Endodermal cell (in vitro differentiated cells): ENCODE results near the gene SMDT1. TPM values are rescaled to one million over a fixed set of nuclear protein-coding genes. Genes with fewer than 3 reads are reported as not detected.
A peak's percentile ranks its signal among the peaks of the same experiment; 100 is the strongest.
"Not testable (repeated sequence)": the region's sequence is repeated elsewhere in the genome, so short reads cannot be mapped to it uniquely, and the experiment has no call there.

Source experiments
- DNase-seq: peaks from one replicate; pipeline ENCODE4 v3.0.0-alpha.2; 2017
- H3K27ac ChIP-seq: 2 replicates; pipeline ENCODE4 v1.5.1; 2013; ENCODE audit warnings: mild to moderate bottlenecking, low read depth, low read length, moderate library complexity
- H3K27me3 ChIP-seq: 2 replicates; pipeline ENCODE4 v1.6.1; 2013; ENCODE audit warnings: mild to moderate bottlenecking, low read length, moderate library complexity; ENCODE audit not compliant: insufficient read depth, control insufficient read depth, poor library complexity, severe bottlenecking
- H3K36me3 ChIP-seq: 2 replicates; pipeline ENCODE4 v1.7.0; 2013; ENCODE audit warnings: mild to moderate bottlenecking, low read length, moderate library complexity; ENCODE audit not compliant: control insufficient read depth, insufficient read depth
- H3K4me1 ChIP-seq: one replicate; pipeline ENCODE4 v1.7.0; 2013; ENCODE audit warnings: low read length; ENCODE audit not compliant: control insufficient read depth, insufficient read depth
- H3K4me3 ChIP-seq: 2 replicates; pipeline ENCODE4 v1.5.1; 2013; ENCODE audit warnings: mild to moderate bottlenecking, low read length, moderate library complexity
- H3K9ac ChIP-seq: 2 replicates; pipeline ENCODE4 v1.6.1; 2013; ENCODE audit warnings: mild to moderate bottlenecking, low read length, moderate library complexity; ENCODE audit not compliant: poor library complexity, severe bottlenecking; ENCODE audit errors: extremely low read depth
- H3K9me3 ChIP-seq: 2 replicates; pipeline ENCODE4 v1.6.1; 2013; ENCODE audit warnings: mild to moderate bottlenecking, low read length, moderate library complexity; ENCODE audit not compliant: control insufficient read depth
- H3K27ac Mint-ChIP-seq: 2 replicates; pipeline ENCODE4 v1.8.0; 2020; ENCODE audit warnings: mixed read lengths
- H3K27me3 Mint-ChIP-seq: 2 replicates; pipeline ENCODE4 v1.8.0; 2021; ENCODE audit warnings: mild to moderate bottlenecking, mixed read lengths; ENCODE audit not compliant: insufficient read depth
- H3K36me3 Mint-ChIP-seq: 2 replicates; pipeline ENCODE4 v1.8.0; 2020; ENCODE audit warnings: low read depth, mixed read lengths
- H3K4me1 Mint-ChIP-seq: 2 replicates; pipeline ENCODE4 v1.8.0; 2020; ENCODE audit warnings: mixed read lengths
- H3K4me3 Mint-ChIP-seq: 2 replicates; pipeline ENCODE4 v1.8.0; 2020; ENCODE audit warnings: mild to moderate bottlenecking, moderate library complexity, mixed read lengths
- H3K9me3 Mint-ChIP-seq: 2 replicates; pipeline ENCODE4 v1.8.0; 2020; ENCODE audit warnings: mild to moderate bottlenecking, mixed read lengths
- CTCF ChIP-seq: fragments of 200-600 bp; sonication (generic); conservative IDR thresholded peaks from 2 replicates; pipeline ENCODE4 v1.5.0; 2021; ENCODE audit warnings: antibody characterized with exemption, mild to moderate bottlenecking
- WGBS, 2 experiments: methylation state at CpG; one replicate each; pipeline versions ENCODE4 v1.1.5 to v1.1.7; 2013; ENCODE audit warnings: missing lambda C conversion rate in 2 of 2, mixed read lengths in 1 of 2; ENCODE audit not compliant: insufficient coverage in 1 of 2, insufficient read length in 1 of 2; 5-methylcytosine and 5-hydroxymethylcytosine counted together
- total RNA-seq, 2 donors: library from RNA; stranded (reverse); fragmentation: NEBNext Ultra II Directional in 1 of 2; extraction: Animal tissue kit (Norgen Biotek cat#: 25700) in 1 of 2; gene quantifications; 2 replicates in 1 of 2; 3 replicates in 1 of 2; pipeline ENCODE4 v1.2.1, GENCODE V29; 2021

Gene SMDT1
- total RNA-seq, 2 donors from 2014 or later, result 29.5 to 41.3 TPM

DNA sequence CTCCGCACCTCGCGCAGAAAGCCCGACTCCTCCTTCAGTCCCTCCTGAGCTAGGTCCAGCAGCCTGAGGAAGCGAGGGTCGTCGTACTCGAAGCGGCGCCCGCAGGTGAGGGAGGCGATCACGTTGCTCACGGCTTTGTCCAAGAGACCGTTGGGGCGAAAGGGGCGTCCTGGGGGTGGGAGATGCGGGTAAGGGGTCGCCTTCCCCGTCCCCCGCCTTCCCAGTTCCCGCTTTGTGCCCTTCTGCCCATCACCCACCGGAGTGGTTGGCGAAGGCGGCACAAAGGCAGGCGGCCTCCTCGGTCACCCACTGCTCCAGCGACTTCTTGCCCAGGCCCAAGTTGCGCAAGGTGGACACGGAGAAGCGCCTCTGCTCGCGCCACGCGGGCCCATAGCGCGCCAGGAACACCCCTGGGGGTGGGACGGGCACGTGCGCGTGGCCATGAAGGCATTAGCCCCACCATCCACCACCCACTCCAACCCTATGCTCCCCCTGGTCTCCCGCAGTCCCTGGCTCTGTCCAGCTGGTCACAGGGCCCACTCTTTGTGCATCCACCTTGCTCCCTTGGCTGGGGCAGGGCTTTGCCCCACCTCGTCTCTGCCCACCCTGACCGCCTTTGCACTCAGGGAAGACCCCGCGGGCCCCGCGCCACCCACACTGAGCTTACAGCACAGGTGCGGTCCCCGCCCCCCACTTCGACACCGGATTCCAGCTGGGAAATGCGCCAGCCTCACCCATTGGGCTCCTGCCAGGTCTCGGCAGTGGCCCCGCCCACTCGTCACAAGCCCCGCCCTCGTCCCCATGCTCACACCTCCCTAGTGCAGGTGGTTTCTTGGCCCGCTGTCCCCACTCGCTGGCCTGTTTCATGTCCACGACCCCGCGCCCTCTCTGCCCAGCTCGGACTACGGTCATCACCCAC lies 49.5 kb downstream of the SMDT1 start:
- not testable (repeated sequence) for H3K9me3 Mint-ChIP-seq, H3K4me1 ChIP-seq, H3K9me3 ChIP-seq, H3K4me3 ChIP-seq, H3K4me1 Mint-ChIP-seq, H3K36me3 Mint-ChIP-seq, H3K27me3 ChIP-seq, H3K36me3 ChIP-seq, H3K27ac ChIP-seq, H3K9ac ChIP-seq, H3K27ac Mint-ChIP-seq, H3K4me3 Mint-ChIP-seq
- WGBS, 2 experiments, result 94 to 96% methylated on average over 17 to 61 of the region's 65 CpGs
- DNase-seq, result peak; percentile 70
- peaks cover 10% of the 10 kb centered on the region for H3K27me3 Mint-ChIP-seq

DNA sequence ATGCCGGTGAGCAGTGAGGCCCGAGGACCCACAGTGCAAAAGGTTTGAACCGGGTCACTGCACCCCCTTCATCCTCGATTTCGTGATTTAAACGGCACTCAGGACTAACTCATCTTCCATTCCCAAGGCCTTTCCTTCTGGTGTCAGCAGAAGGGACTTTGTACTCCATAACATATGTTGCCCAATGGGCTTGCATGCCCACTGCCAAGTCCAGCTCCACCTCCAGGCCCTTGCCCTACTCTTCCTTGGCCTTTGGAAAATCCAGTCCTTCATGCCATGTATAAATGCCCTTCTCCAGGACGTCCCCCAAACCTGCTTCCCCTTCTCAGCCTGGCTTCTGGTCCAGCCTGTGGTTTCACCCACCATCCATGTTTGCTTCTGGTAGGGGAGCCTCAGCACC lies 50.7 kb downstream of the SMDT1 start:
- H3K27ac Mint-ChIP-seq, H3K27ac ChIP-seq, H3K9me3 Mint-ChIP-seq, H3K4me1 ChIP-seq, H3K9me3 ChIP-seq, DNase-seq, H3K9ac ChIP-seq, H3K4me1 Mint-ChIP-seq, H3K36me3 ChIP-seq, H3K4me3 Mint-ChIP-seq, H3K27me3 ChIP-seq, H3K4me3 ChIP-seq: not testable (repeated sequence)
- Mint-ChIP-seq H3K36me3 (peaks cover 17% of the 10 kb centered on the region), H3K27me3 (peaks cover 10% of the 10 kb centered on the region)
- WGBS, 2 experiments, result 0 to 39% methylated on average over 1 of the region's 7 CpGs

- H3K4me3 Mint-ChIP-seq, H3K4me1 Mint-ChIP-seq, H3K36me3 ChIP-seq, H3K4me1 ChIP-seq, H3K27ac Mint-ChIP-seq, H3K9me3 Mint-ChIP-seq, H3K27me3 ChIP-seq, H3K27ac ChIP-seq, H3K9ac ChIP-seq, H3K4me3 ChIP-seq, DNase-seq, H3K9me3 ChIP-seq: not testable (repeated sequence)
- Mint-ChIP-seq H3K36me3 (peaks cover 17% of the 10 kb centered on the region), H3K27me3 (peaks cover 10% of the 10 kb centered on the region)
- WGBS, 2 experiments, result 88 to 94% methylated on average over 6 to 12 of the region's 14 CpGs
Measured at GRCh38 chr22:42130639-42131431, 51.3 kb downstream of the SMDT1 start, which contains the start of gene CYP2D6. Gene CYP2D6, minus strand, starts transcription at chr22:42130810. Its CDS starts 19 bp downstream, at chr22:42130791.

DNA sequence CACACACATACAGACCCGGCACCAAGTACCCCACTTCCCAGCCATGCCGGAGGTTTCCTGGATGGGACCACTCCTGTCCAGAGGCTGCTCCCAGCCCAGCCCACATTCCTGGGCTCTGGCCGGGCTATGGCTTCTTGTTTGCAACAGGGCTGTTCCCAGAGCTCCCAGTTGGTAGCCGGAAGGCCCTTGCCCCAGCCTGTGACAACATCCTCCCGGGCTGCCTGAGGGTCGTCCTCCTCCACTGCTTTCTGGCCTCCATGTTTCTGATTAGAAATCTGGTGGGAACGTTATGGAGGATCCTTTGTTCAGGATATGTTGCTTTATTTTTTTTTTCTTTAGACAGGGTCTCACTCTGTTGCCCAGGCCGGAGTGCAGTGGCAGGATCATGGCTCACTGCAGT lies 52.1 kb downstream of the SMDT1 start:
- H3K9me3 Mint-ChIP-seq, result no peaks in the 10 kb centered on the region
- WGBS, 2 experiments, result 82 to 84% methylated on average over 8 of the region's 8 CpGs
- no peak overlapping the region for H3K4me3 Mint-ChIP-seq

More for the DNA sequence above, 52.1 kb downstream of the SMDT1 start:
- no peak overlapping the region for H3K4me3 ChIP-seq
- H3K27ac ChIP-seq, result no peak overlapping the region
- H3K27me3 ChIP-seq, result no peaks in the 10 kb centered on the region
- peaks cover 15% of the 10 kb centered on the region for H3K36me3 Mint-ChIP-seq
- H3K36me3 ChIP-seq, result no peaks in the 10 kb centered on the region
- H3K27me3 Mint-ChIP-seq, result peaks cover 10% of the 10 kb centered on the region
- H3K9ac ChIP-seq, result no peak overlapping the region
- no peaks in the 10 kb centered on the region for H3K4me1 ChIP-seq
- TF ChIP-seq CTCF, result no peak
- no peaks in the 10 kb centered on the region for H3K4me1 Mint-ChIP-seq
- DNase-seq, result no peak
- H3K9me3 ChIP-seq, result peaks cover 8% of the 10 kb centered on the region
- no peak overlapping the region for H3K27ac Mint-ChIP-seq
